Loucy (cell line): ENCODE results near the gene CACNA2D4.

Experiments used
- H2AFZ ChIP-seq: fragments of 200-600 bp; sonication (generic); 2 replicates; pipeline ENCODE4 v1.6.0; 2016; ENCODE audit warnings: antibody characterized with exemption, mild to moderate bottlenecking, low read length, moderate library complexity
- H3F3A ChIP-seq: fragments of 200-600 bp; 2 replicates; pipeline ENCODE4 v1.6.0; 2016; ENCODE audit warnings: antibody characterized with exemption, low read depth, mild to moderate bottlenecking
- H3K27me3 ChIP-seq: fragments of 200-600 bp; sonication (generic); 2 replicates; pipeline ENCODE4 v1.6.1; 2014; ENCODE audit warnings: low read length, mild to moderate bottlenecking; ENCODE audit not compliant: insufficient read depth, poor library complexity, severe bottlenecking
- H3K36me3 ChIP-seq: fragments of 200-600 bp; sonication (generic); 2 replicates; pipeline ENCODE4 v1.6.1; 2016; ENCODE audit warnings: low read length; ENCODE audit not compliant: insufficient read depth
- H3K4me1 ChIP-seq: fragments of 200-600 bp; sonication (generic); 2 replicates; pipeline ENCODE4 v1.5.1; 2014; ENCODE audit warnings: low read length, mild to moderate bottlenecking; ENCODE audit not compliant: insufficient read depth, poor library complexity, severe bottlenecking
- H3K4me2 ChIP-seq: fragments of 200-600 bp; sonication (generic); 2 replicates; pipeline ENCODE4 v1.6.0; 2014; ENCODE audit warnings: antibody characterized with exemption, low read length, low read depth, mild to moderate bottlenecking; ENCODE audit not compliant: poor library complexity, severe bottlenecking
- H3K4me3 ChIP-seq: fragments of 200-600 bp; sonication (generic); 2 replicates; pipeline ENCODE4 v1.5.1; 2014; ENCODE audit warnings: low read length, mild to moderate bottlenecking, mixed read lengths; ENCODE audit not compliant: poor library complexity, severe bottlenecking
- H3K79me2 ChIP-seq: fragments of 200-600 bp; sonication (generic); 2 replicates; pipeline ENCODE4 v1.6.1; 2014; ENCODE audit warnings: low read length; ENCODE audit not compliant: insufficient read depth
- H3K9ac ChIP-seq: fragments of 200-600 bp; sonication (generic); 2 replicates; pipeline ENCODE4 v1.6.0; 2014; ENCODE audit warnings: mild to moderate bottlenecking, low read depth, low read length, moderate library complexity; ENCODE audit not compliant: poor library complexity, severe bottlenecking
- H3K9me2 ChIP-seq: fragments of 200-600 bp; sonication (generic); replicated peaks from 2 replicates; pipeline ENCODE4 v1.6.1; 2016; ENCODE audit warnings: low read depth, low read length, mixed read lengths
- H3K9me3 ChIP-seq: fragments of 200-600 bp; sonication (generic); 2 replicates; pipeline ENCODE4 v1.6.1; 2014; ENCODE audit warnings: mild to moderate bottlenecking, antibody characterized with exemption, low read length, low read depth; ENCODE audit not compliant: insufficient read depth
- H4K20me1 ChIP-seq: fragments of 200-600 bp; sonication (generic); 2 replicates; pipeline ENCODE4 v1.6.0; 2014; ENCODE audit warnings: antibody characterized with exemption, low read length, mild to moderate bottlenecking; ENCODE audit not compliant: insufficient read depth, poor library complexity, severe bottlenecking
- CTCF ChIP-seq: fragments of 200-600 bp; sonication (generic); conservative IDR thresholded peaks from 2 replicates; pipeline ENCODE4 v1.5.1; 2014; ENCODE audit warnings: mild to moderate bottlenecking, antibody characterized with exemption, low read length
- EZH2phosphoT487 ChIP-seq: fragments of 200-600 bp; IDR thresholded peaks from 2 replicates; pipeline ENCODE4 v1.6.1; 2018; ENCODE audit warnings: antibody characterized with exemption, mild to moderate bottlenecking, moderate library complexity, borderline replicate concordance

Gene CACNA2D4

GRCh38 chr12:1781772-1782171, 136.7 kb downstream of the CACNA2D4 start:
- Histone ChIP-seq H3K9ac (no peak overlapping the region), H3K4me2 (no peak overlapping the region), H3K9me3 (no peaks in the 10 kb centered on the region), H3K36me3 (peaks cover 84% of the 10 kb centered on the region), H3K4me1 (no peaks in the 10 kb centered on the region), H3K79me2 (peaks cover 1% of the 10 kb centered on the region; the same call in 1 of the 2 replicates), H3F3A (no peaks in the 10 kb centered on the region), H2AFZ (no peak overlapping the region), H3K4me3 (no peak overlapping the region), H3K9me2 (no peaks in the 10 kb centered on the region), H4K20me1 (no peaks in the 10 kb centered on the region), H3K27me3 (no peaks in the 10 kb centered on the region)
- TF ChIP-seq CTCF = no peak

GRCh38 chr12:1779783-1780182, 138.7 kb downstream of the CACNA2D4 start:
- no peaks in the 10 kb centered on the region for H3K9me2 ChIP-seq
- peaks cover 15% of the 10 kb centered on the region; the same call in 1 of the 2 replicates for H3K79me2 ChIP-seq
- peaks cover 3% of the 10 kb centered on the region for H4K20me1 ChIP-seq
- H3K9me3 ChIP-seq = no peaks in the 10 kb centered on the region
- no peak overlapping the region for H2AFZ ChIP-seq
- H3F3A ChIP-seq = no peaks in the 10 kb centered on the region
- no peak for TF ChIP-seq EZH2phosphoT487
- peaks cover 13% of the 10 kb centered on the region for H3K4me1 ChIP-seq
- no peaks in the 10 kb centered on the region for H3K27me3 ChIP-seq
- peaks cover 69% of the 10 kb centered on the region for H3K36me3 ChIP-seq
- no peak overlapping the region for H3K9ac ChIP-seq
- H3K4me3 ChIP-seq = no peak overlapping the region
- H3K4me2 ChIP-seq = no peak overlapping the region

- Histone ChIP-seq H3K79me2 (peaks cover 15% of the 10 kb centered on the region; the same call in 1 of the 2 replicates), H3K4me1 (peaks cover 13% of the 10 kb centered on the region), H3K4me3 (no peak overlapping the region), H2AFZ (no peak overlapping the region), H3K4me2 (no peak overlapping the region), H3F3A (no peaks in the 10 kb centered on the region), H4K20me1 (peaks cover 3% of the 10 kb centered on the region), H3K9ac (no peak overlapping the region), H3K27me3 (no peaks in the 10 kb centered on the region), H3K9me3 (no peaks in the 10 kb centered on the region), H3K9me2 (no peaks in the 10 kb centered on the region), H3K36me3 (peaks cover 67% of the 10 kb centered on the region; the same call in 1 of the 2 replicates)
- TF ChIP-seq EZH2phosphoT487 (no peak), CTCF (no peak)
Observed at GRCh38 chr12:1778911-1779310, 139.5 kb downstream of the CACNA2D4 start.

- Histone ChIP-seq H3K36me3 (peaks cover 68% of the 10 kb centered on the region; the same call in 1 of the 2 replicates), H3K79me2 (peaks cover 15% of the 10 kb centered on the region; the same call in 1 of the 2 replicates), H3K9ac (no peak overlapping the region), H4K20me1 (peaks cover 3% of the 10 kb centered on the region), H3K4me3 (no peak overlapping the region), H3K9me2 (no peaks in the 10 kb centered on the region), H3K4me2 (no peak overlapping the region), H3F3A (no peaks in the 10 kb centered on the region), H3K27me3 (no peaks in the 10 kb centered on the region), H2AFZ (no peak overlapping the region), H3K4me1 (peaks cover 13% of the 10 kb centered on the region), H3K9me3 (no peaks in the 10 kb centered on the region)
- TF ChIP-seq EZH2phosphoT487 (no peak), CTCF (no peak)
Observed at GRCh38 chr12:1777798-1778197, 140.7 kb downstream of the CACNA2D4 start.
